ENCODE results near the gene SRSF1. TPM values are rescaled to one million over a fixed set of nuclear protein-coding genes. Genes with fewer than 3 reads are reported as not detected.
"Not testable (repeated sequence)": the region's sequence is repeated elsewhere in the genome, so short reads cannot be mapped to it uniquely, and the experiment has no call there.

SRSF1 gene
- total and polyA plus RNA-seq, 4 donors: 76.7 to 235 (median 156) TPM

GRCh38 chr17:57962279-57963148 is 44.5 kb downstream of the SRSF1 start:
- TF ChIP-seq, protein P1, sequence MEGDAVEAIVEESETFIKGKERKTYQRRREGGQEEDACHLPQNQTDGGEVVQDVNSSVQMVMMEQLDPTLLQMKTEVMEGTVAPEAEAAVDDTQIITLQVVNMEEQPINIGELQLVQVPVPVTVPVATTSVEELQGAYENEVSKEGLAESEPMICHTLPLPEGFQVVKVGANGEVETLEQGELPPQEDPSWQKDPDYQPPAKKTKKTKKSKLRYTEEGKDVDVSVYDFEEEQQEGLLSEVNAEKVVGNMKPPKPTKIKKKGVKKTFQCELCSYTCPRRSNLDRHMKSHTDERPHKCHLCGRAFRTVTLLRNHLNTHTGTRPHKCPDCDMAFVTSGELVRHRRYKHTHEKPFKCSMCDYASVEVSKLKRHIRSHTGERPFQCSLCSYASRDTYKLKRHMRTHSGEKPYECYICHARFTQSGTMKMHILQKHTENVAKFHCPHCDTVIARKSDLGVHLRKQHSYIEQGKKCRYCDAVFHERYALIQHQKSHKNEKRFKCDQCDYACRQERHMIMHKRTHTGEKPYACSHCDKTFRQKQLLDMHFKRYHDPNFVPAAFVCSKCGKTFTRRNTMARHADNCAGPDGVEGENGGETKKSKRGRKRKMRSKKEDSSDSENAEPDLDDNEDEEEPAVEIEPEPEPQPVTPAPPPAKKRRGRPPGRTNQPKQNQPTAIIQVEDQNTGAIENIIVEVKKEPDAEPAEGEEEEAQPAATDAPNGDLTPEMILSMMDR (IDR thresholded peaks at IDR 0.05; ENCODE audit: control extremely low read depth, extremely low read depth): no peak
- no peak overlapping the region for H3K9ac ChIP-seq (ENCODE audit: insufficient read depth in 1 of 2, low read length in 2 of 2)

DNA sequence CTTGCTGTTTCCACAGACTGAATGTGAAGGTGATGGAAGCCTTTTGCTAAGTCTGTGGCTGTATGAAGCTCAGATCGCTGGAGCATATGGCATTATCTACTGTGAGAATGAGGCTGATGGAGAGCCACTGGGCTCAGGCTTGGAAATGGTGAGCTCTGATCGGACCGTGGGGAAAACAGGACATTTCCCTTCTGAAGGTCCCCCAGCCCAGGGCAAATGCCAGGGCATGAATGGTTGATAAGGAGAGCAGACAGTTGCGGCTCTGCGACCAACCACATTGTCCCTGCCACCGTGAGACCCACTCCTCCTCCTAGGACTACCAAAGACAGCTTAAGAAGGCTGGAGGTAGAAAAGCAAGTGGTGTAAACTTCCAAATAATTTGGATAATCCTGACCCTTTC is 47.1 kb downstream of the SRSF1 start:
- Histone ChIP-seq H3K9me3 (ENCODE audit: control insufficient read depth in 4 of 4, insufficient read depth in 3 of 4, low read length in 3 of 4) (no peaks in the 10 kb centered on the region), H3K4me3 (no peak overlapping the region), H3K36me3 (ENCODE audit: control insufficient read depth in 4 of 4, insufficient read depth in 4 of 4, low read length in 4 of 4) (no peaks in the 10 kb centered on the region), H3K9ac (ENCODE audit: insufficient read depth in 1 of 2, low read length in 2 of 2) (no peak overlapping the region), H3K27ac (ENCODE audit: low read depth in 1 of 2, low read length in 1 of 2) (no peak overlapping the region), H3K27me3 (ENCODE audit: control insufficient read depth in 3 of 3, insufficient read depth in 3 of 3, low read length in 2 of 3) (no peaks in the 10 kb centered on the region), H3K4me1 (ENCODE audit: control insufficient read depth in 5 of 5, insufficient read depth in 5 of 5, low read length in 5 of 5) (peaks cover 0 to 13% (median 0%) of the 10 kb centered on the region in 5 donors)
- TF ChIP-seq, protein P1 (IDR thresholded peaks at IDR 0.05; ENCODE audit: control extremely low read depth, extremely low read depth): no peak
- 92 to 94% methylated on average over 6 of the region's 6 CpGs for WGBS, 2 donors
- DNase-seq: no peak
- no peak for ATAC-seq (ENCODE audit: insufficient read depth, low FRiP score)

More at GRCh38 chr17:57962279-57963148, 44.5 kb downstream of the SRSF1 start:
- no peaks in the 10 kb centered on the region for H3K36me3 ChIP-seq (ENCODE audit: control insufficient read depth in 4 of 4, insufficient read depth in 4 of 4, low read length in 4 of 4)
- WGBS, 2 donors: 79 to 90% methylated on average over 8 of the region's 8 CpGs
- no peaks in the 10 kb centered on the region for H3K27me3 ChIP-seq (ENCODE audit: control insufficient read depth in 3 of 3, insufficient read depth in 3 of 3, low read length in 2 of 3)
- no peaks in the 10 kb centered on the region for H3K9me3 ChIP-seq (ENCODE audit: control insufficient read depth in 4 of 4, insufficient read depth in 3 of 4, low read length in 3 of 4)
- DNase-seq (no peak), ATAC-seq (ENCODE audit: insufficient read depth, low FRiP score) (no peak)
- no peak overlapping the region for H3K27ac ChIP-seq (ENCODE audit: low read depth in 1 of 2, low read length in 1 of 2)
- no peaks in the 10 kb centered on the region for H3K4me1 ChIP-seq (ENCODE audit: control insufficient read depth in 5 of 5, insufficient read depth in 5 of 5, low read length in 5 of 5)
- H3K4me3 ChIP-seq: no peak overlapping the region

DNA sequence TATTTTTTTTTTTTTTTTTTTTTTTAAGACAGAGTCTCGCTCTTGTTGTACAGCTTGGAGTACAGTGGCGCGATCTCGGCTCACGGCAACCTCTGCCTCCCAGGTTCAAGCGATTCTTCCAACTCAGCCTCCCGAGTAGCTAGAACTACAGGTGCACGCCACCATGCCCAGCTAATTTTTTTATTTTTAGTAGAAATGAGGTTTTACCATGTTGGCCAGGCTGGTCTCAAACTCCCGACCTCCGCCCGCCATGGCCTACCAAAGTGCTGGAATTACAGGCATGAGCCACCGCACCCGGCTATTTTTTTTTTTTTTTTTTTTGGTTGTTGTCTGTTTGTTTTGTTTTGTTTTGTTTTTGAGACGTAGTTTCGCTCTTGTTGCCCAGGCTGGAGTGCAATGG is 48.7 kb downstream of the SRSF1 start:
- WGBS, 2 donors: 97% methylated on average over 13 to 15 of the region's 15 CpGs
- H3K4me1 ChIP-seq (ENCODE audit: control insufficient read depth in 5 of 5, insufficient read depth in 5 of 5, low read length in 5 of 5): peaks cover 5 to 20% (median 6%) of the 10 kb centered on the region in 5 donors
- H3K4me3 ChIP-seq; ATAC-seq (ENCODE audit: insufficient read depth, low FRiP score); DNase-seq; H3K9me3 ChIP-seq (ENCODE audit: control insufficient read depth in 4 of 4, insufficient read depth in 3 of 4, low read length in 3 of 4); H3K27ac ChIP-seq (ENCODE audit: low read depth in 1 of 2, low read length in 1 of 2); H3K36me3 ChIP-seq (ENCODE audit: control insufficient read depth in 4 of 4, insufficient read depth in 4 of 4, low read length in 4 of 4); H3K27me3 ChIP-seq (ENCODE audit: control insufficient read depth in 3 of 3, insufficient read depth in 3 of 3, low read length in 2 of 3); H3K9ac ChIP-seq (ENCODE audit: insufficient read depth in 1 of 2, low read length in 2 of 2): not testable (repeated sequence)

- no peak for DNase-seq
- no peaks in the 10 kb centered on the region for H3K27me3 ChIP-seq (ENCODE audit: control insufficient read depth in 3 of 3, insufficient read depth in 3 of 3, low read length in 2 of 3)
These were observed 49.2 kb downstream of the SRSF1 start for GRCh38 chr17:57957886-57958285.

More at GRCh38 chr17:57957886-57958285, 49.2 kb downstream of the SRSF1 start:
- H3K27ac ChIP-seq (ENCODE audit: low read depth in 1 of 2, low read length in 1 of 2): no peak overlapping the region
- no peaks in the 10 kb centered on the region for H3K36me3 ChIP-seq (ENCODE audit: control insufficient read depth in 4 of 4, insufficient read depth in 4 of 4, low read length in 4 of 4)
- peaks cover 8 to 25% (median 9%) of the 10 kb centered on the region in 5 donors for H3K4me1 ChIP-seq (ENCODE audit: control insufficient read depth in 5 of 5, insufficient read depth in 5 of 5, low read length in 5 of 5)
- no peak overlapping the region for H3K4me3 ChIP-seq
- TF ChIP-seq, protein P1 (IDR thresholded peaks at IDR 0.05; ENCODE audit: control extremely low read depth, extremely low read depth): no peak
- no peak for ATAC-seq (ENCODE audit: insufficient read depth, low FRiP score)
- no peak overlapping the region for H3K9ac ChIP-seq (ENCODE audit: insufficient read depth in 1 of 2, low read length in 2 of 2)
- WGBS, 2 donors: 95 to 100% methylated on average over 3 of the region's 3 CpGs
- no peaks in the 10 kb centered on the region for H3K9me3 ChIP-seq (ENCODE audit: control insufficient read depth in 4 of 4, insufficient read depth in 3 of 4, low read length in 3 of 4)
